Mononuclear cell (primary cell): ENCODE results near the gene WDR82. TPM values are rescaled to one million over a fixed set of nuclear protein-coding genes. Genes with fewer than 3 reads are reported as not detected.
A peak's percentile ranks its signal among the peaks of the same experiment; 100 is the strongest.

ENCODE experiments used
- H3K27me3 ChIP-seq: 2 replicates; pipeline ENCODE4 v1.6.0; 2011; ENCODE audit warnings: low read length, control low read depth; ENCODE audit not compliant: insufficient read depth
- H3K4me1 ChIP-seq: 2 replicates; pipeline ENCODE4 v1.5.1; 2011; ENCODE audit warnings: mild to moderate bottlenecking, low read length, control low read depth; ENCODE audit not compliant: insufficient read depth
- H3K4me3 ChIP-seq: 2 replicates; pipeline ENCODE4 v1.5.1; 2011; ENCODE audit warnings: mild to moderate bottlenecking, low read length, moderate library complexity
- H3K9me3 ChIP-seq: 2 replicates; pipeline ENCODE4 v1.5.1; 2011; ENCODE audit warnings: low read depth, mild to moderate bottlenecking, control low read depth, low read length
- total RNA-seq: library from RNA; depleted of rRNA; stranded (reverse); fragments of >200 nt; gene quantifications from one replicate; pipeline ENCODE4 v1.2.3, GENCODE V29; 2012

Gene WDR82
- 85.5 TPM for total RNA-seq

DNA sequence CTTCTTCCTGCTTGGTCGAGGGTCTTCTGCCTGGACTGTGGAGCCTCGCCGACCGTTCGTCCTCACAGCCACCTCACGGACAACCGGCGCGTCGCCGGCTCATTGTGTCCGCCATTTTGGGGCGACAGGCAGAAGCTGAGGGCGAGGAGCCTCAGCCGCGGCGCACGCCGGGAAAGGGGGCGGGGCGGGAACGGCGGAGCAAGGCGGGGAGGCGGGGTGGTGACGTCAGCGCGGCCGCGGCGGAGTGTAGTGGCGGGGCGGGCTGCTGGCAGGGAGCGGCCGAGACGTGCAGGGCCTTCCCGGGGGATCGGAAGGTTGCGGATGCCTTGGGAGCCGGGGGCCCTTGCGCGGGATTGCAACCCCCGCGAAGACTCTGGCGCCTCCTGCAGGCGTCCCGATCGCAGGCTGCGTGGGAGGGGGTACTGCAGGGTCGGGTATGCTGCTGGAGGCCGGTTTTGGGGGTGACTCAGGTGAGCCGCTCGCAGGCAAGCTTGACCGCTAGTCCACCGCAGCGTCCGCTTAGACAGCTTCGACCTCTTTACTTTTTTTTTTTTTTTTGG, at the start of gene WDR82:
Gene WDR82, minus strand, starts transcription at position 140 of the 560 bp plus-strand sequence. CDS start 288 bp downstream, outside the sequence.
- H3K4me1 ChIP-seq = peaks cover 81% of the 10 kb centered on the region
- peak within 1 kb of the TSS; percentile 96 for H3K4me3 ChIP-seq
- no peaks in the 10 kb centered on the region for H3K27me3 ChIP-seq
- H3K9me3 ChIP-seq = no peaks in the 10 kb centered on the region

DNA sequence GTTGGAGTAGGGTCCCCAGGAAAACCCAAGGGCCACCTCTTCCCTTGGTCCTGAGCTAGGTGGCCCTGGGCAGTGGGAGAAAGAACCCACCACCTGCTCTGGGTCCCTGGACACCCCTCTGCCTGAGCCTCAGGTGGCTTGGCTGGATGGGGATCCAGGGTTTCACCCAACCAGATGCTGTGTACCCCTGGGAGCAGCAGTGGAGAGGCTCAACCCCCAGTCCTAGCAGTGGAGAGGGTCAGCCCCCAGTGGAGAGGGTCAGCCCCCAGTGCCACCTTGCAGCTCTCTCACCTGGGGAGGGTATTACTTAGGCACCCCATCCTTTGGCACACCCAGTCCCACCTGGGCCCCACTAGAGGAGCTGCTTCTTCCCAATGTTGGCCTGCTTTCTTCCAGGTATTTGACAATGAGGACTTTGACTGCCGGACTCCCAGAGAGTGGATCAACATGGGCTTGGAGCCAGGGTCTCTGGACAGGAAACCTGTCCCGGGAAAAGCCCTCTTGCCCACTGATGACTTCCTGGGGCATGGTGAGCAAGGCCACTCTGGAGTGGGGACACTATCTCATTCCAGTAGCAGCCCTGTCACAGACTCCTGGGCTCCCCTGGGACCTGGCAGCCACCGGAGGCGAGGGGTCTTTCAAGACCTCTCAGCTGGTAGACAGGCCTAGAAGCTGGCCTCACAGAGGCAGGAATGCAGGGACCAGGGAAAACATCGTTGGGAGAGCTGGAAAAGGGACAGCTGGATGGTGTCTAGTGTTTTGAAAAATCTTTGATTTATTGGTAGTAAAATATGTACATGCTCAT, 49.2 kb upstream of the WDR82 start:
- no peaks in the 10 kb centered on the region for H3K4me1 ChIP-seq
- no peaks in the 10 kb centered on the region for H3K9me3 ChIP-seq
- no peak overlapping the region for H3K4me3 ChIP-seq
- no peaks in the 10 kb centered on the region for H3K27me3 ChIP-seq

- no peaks in the 10 kb centered on the region for H3K27me3 ChIP-seq
- H3K4me1 ChIP-seq = no peaks in the 10 kb centered on the region
- H3K9me3 ChIP-seq = no peaks in the 10 kb centered on the region
- no peak overlapping the region for H3K4me3 ChIP-seq
Measured at GRCh38 chr3:52326976-52327375, 48.5 kb upstream of the WDR82 start.

GRCh38 chr3:52325686-52326085, 47.2 kb upstream of the WDR82 start:
- no peak overlapping the region for H3K4me3 ChIP-seq
- H3K4me1 ChIP-seq = no peaks in the 10 kb centered on the region
- H3K27me3 ChIP-seq = no peaks in the 10 kb centered on the region
- no peaks in the 10 kb centered on the region for H3K9me3 ChIP-seq

DNA sequence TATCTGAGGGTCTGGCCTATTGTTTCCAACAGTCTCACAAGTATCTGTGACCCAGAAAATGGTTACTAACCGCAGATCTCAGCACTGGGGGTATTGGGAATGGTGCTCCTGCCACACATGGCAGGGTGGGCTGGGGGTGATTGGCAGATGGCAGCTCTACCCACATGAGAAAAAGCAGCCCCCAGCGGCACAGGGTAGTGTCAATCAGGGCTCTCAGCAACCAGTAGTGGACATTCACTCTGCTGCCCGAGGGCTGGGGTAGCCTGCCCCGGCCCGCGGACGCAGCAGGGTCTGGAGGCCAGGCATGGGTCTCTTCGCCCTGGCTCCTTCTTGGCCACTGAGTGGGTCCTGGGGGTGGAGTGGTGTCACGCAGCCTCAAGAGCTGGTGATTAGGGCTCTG, 46.2 kb upstream of the WDR82 start:
- Histone ChIP-seq H3K4me1 (no peaks in the 10 kb centered on the region), H3K9me3 (no peaks in the 10 kb centered on the region), H3K27me3 (no peaks in the 10 kb centered on the region), H3K4me3 (no peak overlapping the region)

DNA sequence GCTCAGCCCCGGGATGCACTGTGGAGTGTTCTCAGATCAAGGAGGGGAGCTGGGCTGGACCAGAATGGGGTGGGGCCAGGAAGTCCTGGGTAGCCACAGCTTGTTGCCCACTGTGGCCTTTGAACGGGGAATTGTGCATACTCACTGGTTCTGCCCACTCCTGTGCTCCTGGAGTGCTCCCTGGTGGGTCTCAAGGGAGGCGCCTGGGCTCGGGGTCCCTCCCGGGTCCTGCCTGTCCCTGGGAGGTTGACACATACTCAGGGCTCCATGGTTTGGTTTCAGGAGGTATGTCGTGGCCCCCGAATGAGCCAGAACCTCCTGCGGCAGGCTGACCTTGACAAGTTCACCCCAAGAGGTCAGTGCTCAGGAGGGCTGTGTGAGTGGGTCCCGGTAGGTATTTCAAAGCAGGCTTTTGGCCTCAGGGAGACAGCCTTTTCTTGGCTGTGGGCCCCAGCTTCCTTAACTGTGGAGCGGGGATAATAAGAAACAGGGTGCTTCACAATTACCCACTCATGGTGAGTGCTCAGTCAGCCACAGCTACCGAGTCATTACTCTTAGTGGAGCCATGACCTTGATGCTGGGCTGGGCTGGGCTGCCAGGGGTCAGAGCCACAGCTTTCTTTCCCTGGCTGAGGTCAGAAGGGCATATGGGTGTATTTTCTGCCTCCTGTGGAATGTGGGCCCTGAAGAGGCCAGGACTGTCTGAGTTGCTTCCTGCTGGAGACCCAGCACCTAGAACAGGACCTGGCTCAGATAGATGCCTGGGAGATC, 45.3 kb upstream of the WDR82 start:
- Histone ChIP-seq H3K4me1 (no peaks in the 10 kb centered on the region), H3K4me3 (no peak overlapping the region), H3K27me3 (no peaks in the 10 kb centered on the region), H3K9me3 (no peaks in the 10 kb centered on the region)

DNA sequence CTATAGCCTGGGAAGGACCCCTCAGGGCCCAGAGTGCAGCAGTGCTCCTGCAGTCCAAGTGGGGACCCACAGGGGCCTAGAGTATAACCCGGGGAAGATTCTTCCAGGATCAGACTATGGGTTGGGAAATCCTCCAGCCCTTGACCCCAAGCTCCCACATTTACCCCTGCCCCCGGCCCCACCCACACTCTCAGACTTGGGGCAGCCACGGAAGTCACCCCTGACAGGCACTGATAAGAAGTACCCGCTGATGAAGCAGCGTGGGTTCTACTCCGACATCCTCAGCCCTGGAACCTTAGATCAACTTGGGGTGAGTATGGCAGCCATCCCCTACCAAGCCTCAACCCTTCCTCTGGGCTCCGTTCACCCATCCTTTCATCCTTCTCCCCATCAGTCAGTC, 44.0 kb upstream of the WDR82 start:
- Histone ChIP-seq H3K9me3 (no peaks in the 10 kb centered on the region), H3K4me3 (no peak overlapping the region), H3K27me3 (no peaks in the 10 kb centered on the region), H3K4me1 (peaks cover 8% of the 10 kb centered on the region)

DNA sequence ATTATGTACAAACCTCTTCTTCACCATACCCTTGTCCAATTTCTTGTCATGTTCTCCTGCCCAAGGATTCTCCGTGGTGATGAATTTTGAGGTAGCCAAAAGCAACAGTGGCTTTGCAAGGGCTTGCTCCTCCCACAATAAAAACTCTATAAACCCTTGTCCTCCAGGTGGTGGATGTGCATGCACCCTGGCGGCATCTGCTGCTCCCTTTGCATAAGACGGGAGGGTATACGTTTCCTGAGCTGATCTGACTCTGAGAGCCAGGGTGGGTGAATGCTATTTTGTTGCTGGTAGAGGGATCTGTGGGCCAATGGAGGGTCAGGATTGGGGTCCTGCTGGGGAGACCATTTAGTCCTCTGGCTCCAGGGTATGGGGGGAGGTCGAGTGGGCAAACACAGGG, 43.0 kb upstream of the WDR82 start:
- Histone ChIP-seq H3K4me1 (peaks cover 12% of the 10 kb centered on the region), H3K4me3 (no peak overlapping the region), H3K27me3 (no peaks in the 10 kb centered on the region), H3K9me3 (no peaks in the 10 kb centered on the region)

DNA sequence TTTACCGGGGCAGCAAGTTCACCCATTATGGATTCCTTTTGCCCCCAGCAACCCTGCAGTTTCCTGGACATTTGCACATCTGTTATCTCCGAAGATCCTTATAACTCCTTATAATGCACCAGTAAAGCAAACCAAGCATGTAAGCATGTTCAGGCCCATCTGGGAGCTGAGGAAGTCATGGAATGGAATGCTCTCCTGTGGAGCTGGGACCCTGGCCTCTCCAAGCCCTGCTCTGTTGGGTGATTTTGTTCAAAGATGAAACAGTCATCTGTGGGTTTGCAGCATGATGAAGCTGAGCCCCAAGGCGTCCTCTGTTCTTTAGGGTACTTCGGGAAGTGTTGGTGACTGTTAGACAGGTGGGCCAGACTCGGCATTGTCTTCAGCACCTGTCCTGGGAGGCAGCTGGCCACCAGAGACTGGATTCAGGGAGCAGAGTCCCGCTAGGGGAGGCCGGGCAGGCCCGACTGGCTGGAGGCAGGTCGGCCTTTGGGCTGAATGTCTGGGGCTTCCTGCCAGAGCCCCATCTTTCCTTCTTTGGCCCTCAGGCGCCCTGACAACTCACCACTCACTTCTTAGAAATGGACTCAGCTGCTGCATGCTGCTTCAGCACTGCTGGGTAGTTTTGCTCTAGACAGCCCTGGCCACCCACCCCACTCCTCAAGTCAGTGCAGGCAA, 41.6 kb upstream of the WDR82 start:
- no peaks in the 10 kb centered on the region for H3K9me3 ChIP-seq
- H3K4me1 ChIP-seq = peaks cover 12% of the 10 kb centered on the region
- H3K27me3 ChIP-seq = no peaks in the 10 kb centered on the region
- H3K4me3 ChIP-seq = no peak overlapping the region

- Histone ChIP-seq H3K27me3 (no peaks in the 10 kb centered on the region), H3K4me3 (no peak overlapping the region), H3K9me3 (no peaks in the 10 kb centered on the region), H3K4me1 (peaks cover 29% of the 10 kb centered on the region)
Measured at GRCh38 chr3:52318186-52318816, 39.9 kb upstream of the WDR82 start.

DNA sequence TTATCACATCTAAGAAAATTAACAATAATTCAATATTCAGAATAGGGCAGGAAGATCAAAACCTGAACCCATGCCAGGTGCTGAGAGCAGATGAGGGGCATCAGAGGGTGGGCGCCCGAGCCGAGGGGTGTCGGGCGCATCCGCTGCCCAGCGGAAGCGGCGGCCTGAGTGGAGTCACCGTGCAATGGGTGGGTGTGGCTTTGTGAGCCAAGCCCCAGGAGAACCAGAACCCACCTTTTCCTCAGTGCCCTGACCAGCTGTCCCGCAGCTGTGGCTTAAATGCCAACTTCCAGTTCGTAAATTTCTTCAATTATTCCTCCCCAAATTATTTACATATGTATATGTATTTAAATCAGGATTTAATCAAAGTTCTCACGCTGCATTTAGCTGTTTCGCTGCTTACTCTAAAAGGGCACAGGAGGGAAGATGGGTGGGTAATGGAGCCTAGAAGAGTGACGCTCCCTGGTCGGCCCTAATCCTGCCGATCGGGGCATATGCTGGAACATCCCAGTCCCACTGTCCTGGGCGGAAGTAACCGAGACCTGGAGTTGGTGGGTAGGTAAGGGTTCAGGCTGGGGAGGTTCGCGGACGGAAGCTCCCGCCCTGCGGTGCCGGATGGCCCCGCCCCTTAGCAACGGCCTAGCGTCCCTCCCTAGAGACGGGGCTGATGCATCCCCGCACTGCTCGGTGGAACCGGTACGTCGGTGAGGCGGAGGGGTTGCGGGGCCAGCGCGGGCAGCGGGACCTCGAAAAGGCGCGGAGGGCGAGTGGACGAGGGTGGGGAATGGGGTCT, 39.0 kb upstream of the WDR82 start:
- H3K4me3 ChIP-seq = no peak overlapping the region
- no peaks in the 10 kb centered on the region for H3K9me3 ChIP-seq
- peaks cover 38% of the 10 kb centered on the region for H3K4me1 ChIP-seq
- no peaks in the 10 kb centered on the region for H3K27me3 ChIP-seq

- no peaks in the 10 kb centered on the region for H3K9me3 ChIP-seq
- H3K4me1 ChIP-seq = peaks cover 47% of the 10 kb centered on the region
- H3K27me3 ChIP-seq = no peaks in the 10 kb centered on the region
- H3K4me3 ChIP-seq = no peak within 1 kb of the TSS
Measured at GRCh38 chr3:52315977-52316764, 37.7 kb upstream of the WDR82 start, which contains the start of gene DNAH1. DNAH1 (plus strand) TSS chr3:52316319; CDS start chr3:52322443, 6,124 bp downstream.

GRCh38 chr3:52315006-52315405, 36.6 kb upstream of the WDR82 start:
- Histone ChIP-seq H3K9me3 (no peaks in the 10 kb centered on the region), H3K4me3 (no peak overlapping the region), H3K4me1 (peaks cover 55% of the 10 kb centered on the region), H3K27me3 (no peaks in the 10 kb centered on the region)
